ENCODE data around the gene PPP1R26.
"Not testable (repeated sequence)": the region's sequence is repeated elsewhere in the genome, so short reads cannot be mapped to it uniquely, and the experiment has no call there.

The PPP1R26 gene

GRCh38 chr9:135442075-135442474 lies 37.5 kb upstream of the PPP1R26 start:
- no peak for DNase-seq (ENCODE audit: low read depth)
- TF ChIP-seq, protein P1, sequence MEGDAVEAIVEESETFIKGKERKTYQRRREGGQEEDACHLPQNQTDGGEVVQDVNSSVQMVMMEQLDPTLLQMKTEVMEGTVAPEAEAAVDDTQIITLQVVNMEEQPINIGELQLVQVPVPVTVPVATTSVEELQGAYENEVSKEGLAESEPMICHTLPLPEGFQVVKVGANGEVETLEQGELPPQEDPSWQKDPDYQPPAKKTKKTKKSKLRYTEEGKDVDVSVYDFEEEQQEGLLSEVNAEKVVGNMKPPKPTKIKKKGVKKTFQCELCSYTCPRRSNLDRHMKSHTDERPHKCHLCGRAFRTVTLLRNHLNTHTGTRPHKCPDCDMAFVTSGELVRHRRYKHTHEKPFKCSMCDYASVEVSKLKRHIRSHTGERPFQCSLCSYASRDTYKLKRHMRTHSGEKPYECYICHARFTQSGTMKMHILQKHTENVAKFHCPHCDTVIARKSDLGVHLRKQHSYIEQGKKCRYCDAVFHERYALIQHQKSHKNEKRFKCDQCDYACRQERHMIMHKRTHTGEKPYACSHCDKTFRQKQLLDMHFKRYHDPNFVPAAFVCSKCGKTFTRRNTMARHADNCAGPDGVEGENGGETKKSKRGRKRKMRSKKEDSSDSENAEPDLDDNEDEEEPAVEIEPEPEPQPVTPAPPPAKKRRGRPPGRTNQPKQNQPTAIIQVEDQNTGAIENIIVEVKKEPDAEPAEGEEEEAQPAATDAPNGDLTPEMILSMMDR (IDR thresholded peaks at IDR 0.05; ENCODE audit: control insufficient read depth, insufficient read depth, low read depth, low read length, missing control alignments), result no peak
- H3K4me3 ChIP-seq (ENCODE audit: control insufficient read depth, low read depth, low read length), result no peak overlapping the region

- TF ChIP-seq, protein P1 (IDR thresholded peaks at IDR 0.05; ENCODE audit: control insufficient read depth, insufficient read depth, low read depth, low read length, missing control alignments), result no peak
- no peak for DNase-seq (ENCODE audit: low read depth)
- no peak overlapping the region for H3K4me3 ChIP-seq (ENCODE audit: control insufficient read depth, low read depth, low read length)
Observed at GRCh38 chr9:135443797-135444425, 35.7 kb upstream of the PPP1R26 start.

- TF ChIP-seq, protein P1 (IDR thresholded peaks at IDR 0.05; ENCODE audit: control insufficient read depth, insufficient read depth, low read depth, low read length, missing control alignments), result no peak
- no peak overlapping the region for H3K4me3 ChIP-seq (ENCODE audit: control insufficient read depth, low read depth, low read length)
- DNase-seq (ENCODE audit: low read depth), result no peak
Observed at GRCh38 chr9:135447126-135447525, 32.5 kb upstream of the PPP1R26 start.

DNA sequence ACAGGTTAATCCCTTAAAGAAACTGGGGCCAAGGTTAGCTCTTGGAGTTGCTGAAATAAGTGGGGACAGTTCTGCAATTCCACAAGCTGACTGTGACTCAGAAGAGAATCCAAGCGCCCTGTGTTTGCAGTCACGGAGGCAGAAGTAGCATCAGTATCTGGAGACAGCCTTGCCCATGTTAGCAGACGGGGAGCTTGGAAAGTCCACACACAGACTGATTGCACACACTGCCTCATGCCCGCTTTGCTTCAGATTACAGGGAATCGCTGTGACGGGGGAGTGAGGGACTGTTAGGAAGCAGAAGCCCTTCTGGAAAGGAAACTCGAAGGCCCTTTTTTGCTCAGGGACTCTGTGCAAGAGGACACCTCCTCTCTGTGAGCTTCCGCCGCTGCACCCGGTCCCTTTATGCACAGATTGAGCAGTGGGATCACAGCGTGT lies 30.9 kb upstream of the PPP1R26 start:
- DNase-seq (ENCODE audit: low read depth), result no peak
- TF ChIP-seq, protein P1 (IDR thresholded peaks at IDR 0.05; ENCODE audit: control insufficient read depth, insufficient read depth, low read depth, low read length, missing control alignments), result no peak
- no peak overlapping the region for H3K4me3 ChIP-seq (ENCODE audit: control insufficient read depth, low read depth, low read length)

DNA sequence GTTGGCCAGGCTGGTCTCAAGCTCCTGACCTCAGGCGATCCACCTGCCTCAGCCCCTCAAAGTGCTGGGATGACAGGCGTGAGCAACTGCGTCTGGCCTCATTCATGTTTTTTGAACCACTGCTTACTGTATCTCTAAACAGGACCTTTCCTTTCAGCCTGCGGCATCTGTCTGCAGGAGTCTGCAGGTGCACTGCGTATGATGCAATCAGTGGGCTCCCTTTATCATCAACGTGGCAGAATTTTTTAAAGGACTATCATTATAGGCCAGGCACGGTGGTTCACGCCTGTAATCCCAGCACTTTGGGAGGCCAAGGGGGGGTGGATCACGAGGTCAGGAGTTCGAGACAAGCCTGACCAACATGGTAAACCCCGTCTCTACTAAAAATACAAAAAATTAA lies 30.1 kb upstream of the PPP1R26 start:
- H3K4me3 ChIP-seq (ENCODE audit: control insufficient read depth, low read depth, low read length); DNase-seq (ENCODE audit: low read depth): not testable (repeated sequence)

GRCh38 chr9:135450956-135451355 lies 28.6 kb upstream of the PPP1R26 start:
- TF ChIP-seq, protein P1 (IDR thresholded peaks at IDR 0.05; ENCODE audit: control insufficient read depth, insufficient read depth, low read depth, low read length, missing control alignments), result no peak
- DNase-seq (ENCODE audit: low read depth), result no peak
- H3K4me3 ChIP-seq (ENCODE audit: control insufficient read depth, low read depth, low read length), result no peak overlapping the region

DNA sequence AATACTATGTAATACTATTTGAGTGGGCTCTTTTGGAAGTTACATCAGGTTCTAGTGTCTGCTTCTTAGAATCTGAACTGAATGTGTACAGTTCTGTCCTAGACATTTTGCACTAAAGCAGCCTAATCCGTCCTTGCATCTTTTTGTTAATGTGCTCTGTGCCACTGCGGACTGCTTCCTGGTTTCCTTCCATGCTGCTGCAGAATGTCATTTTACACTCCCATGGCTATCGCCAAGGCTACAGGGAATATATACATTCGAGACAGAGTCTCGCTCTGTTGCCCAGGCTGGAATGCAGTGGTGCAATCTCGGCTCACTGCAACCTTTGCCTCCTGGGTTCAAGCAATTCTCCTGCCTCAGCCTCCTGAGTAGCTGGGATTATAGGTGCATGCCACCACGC lies 27.7 kb upstream of the PPP1R26 start:
- DNase-seq (ENCODE audit: low read depth); H3K4me3 ChIP-seq (ENCODE audit: control insufficient read depth, low read depth, low read length): not testable (repeated sequence)

GRCh38 chr9:135454737-135455136 lies 24.8 kb upstream of the PPP1R26 start:
- no peak for DNase-seq (ENCODE audit: low read depth)
- TF ChIP-seq, protein P1 (IDR thresholded peaks at IDR 0.05; ENCODE audit: control insufficient read depth, insufficient read depth, low read depth, low read length, missing control alignments), result no peak
- H3K4me3 ChIP-seq (ENCODE audit: control insufficient read depth, low read depth, low read length), result no peak overlapping the region

Measured in AG09309 (cell line).